ENCODE data around the gene RFX7. TPM values are rescaled to one million over a fixed set of nuclear protein-coding genes. Genes with fewer than 3 reads are reported as not detected.

Gene RFX7
- total RNA-seq, 1 experiment from 2014 or later = 18.1 TPM

DNA sequence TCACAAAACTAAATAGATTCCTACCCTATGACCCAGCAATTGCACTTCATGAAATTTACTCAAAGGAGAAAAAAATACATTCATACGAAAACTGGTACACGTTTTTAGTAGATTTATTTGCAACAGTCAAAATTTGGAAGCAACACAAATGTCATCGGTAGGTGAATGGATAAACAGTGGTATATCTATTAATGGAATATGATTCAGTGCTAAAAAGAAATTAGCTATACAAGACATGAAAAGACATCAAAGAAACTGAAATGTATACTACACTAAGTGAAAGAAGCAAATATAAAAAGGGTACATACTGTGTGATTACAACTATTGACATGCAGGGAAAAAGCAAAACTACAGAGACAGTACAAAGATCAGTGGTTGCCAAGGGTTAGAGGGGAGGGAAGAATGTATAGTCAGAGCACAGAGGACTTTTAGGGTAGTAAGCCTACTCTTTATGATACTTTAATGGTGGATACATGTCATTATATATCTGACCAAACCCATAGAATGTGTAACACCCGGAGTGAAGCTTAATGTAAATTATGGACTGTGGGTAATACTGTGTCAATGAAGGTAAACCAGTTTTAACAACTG is 31.6 kb downstream of the RFX7 start:
- POLR2A ChIA-PET = no interaction called here
- Histone ChIP-seq H4K20me1 (ENCODE audit: insufficient read depth) (no peaks in the 10 kb centered on the region), H3K4me2 (ENCODE audit: low read length) (no peak overlapping the region), H3K36me3 (ENCODE audit: control insufficient read depth in 1 of 2, insufficient read depth in 2 of 2, low read length in 2 of 2) (no peaks in the 10 kb centered on the region), H3K27me3 (ENCODE audit: insufficient read depth, low read length) (no peaks in the 10 kb centered on the region), H2AFZ (ENCODE audit: low read depth, low read length, poor library complexity, severe bottlenecking) (no peak overlapping the region), H3K27ac (ENCODE audit: low read depth, low read length) (no peak overlapping the region), H3K9ac (ENCODE audit: low read length) (no peak overlapping the region), H3K4me3 (replicated peaks in 1 of 2; ENCODE audit: low read depth in 1 of 2, low read length in 2 of 2) (no peak overlapping the region), H3K79me2 (ENCODE audit: insufficient read depth, low read length) (peaks cover 74% of the 10 kb centered on the region), H3K4me1 (ENCODE audit: control insufficient read depth in 1 of 2, insufficient read depth in 2 of 2, low read length in 2 of 2) (no peaks in the 10 kb centered on the region), H3K9me3 (ENCODE audit: control insufficient read depth in 1 of 2, insufficient read depth in 1 of 2, low read depth in 1 of 2, low read length in 2 of 2) (no peaks in the 10 kb centered on the region), H3K9me2 (ENCODE audit: insufficient read depth) (no peaks in the 10 kb centered on the region)
- intact Hi-C loops (cut with micrococcal nuclease) = no loop called here
- RAD21 ChIA-PET (ENCODE audit: low non-redundant PET in 1 of 2, low total read pairs in 2 of 2, uncharacterized antibody in 2 of 2, unreplicated experiment in 2 of 2) = no interaction called here
- TF ChIP-seq TCF7L2 (IDR thresholded peaks at IDR 0.05; ENCODE audit: borderline replicate concordance, extremely low read depth, insufficient read depth, insufficient read length) = no peak
- TF ChIP-seq CTCF (IDR thresholded peaks at IDR 0.05 in 2 of 3, conservative IDR thresholded peaks at IDR 0.05 in 1 of 3; ENCODE audit: borderline replicate concordance in 1 of 3, insufficient read depth in 1 of 3, low read depth in 2 of 3, low read length in 2 of 3) = no peak
- TF ChIP-seq EZH2 (IDR thresholded peaks at IDR 0.05) = no peak
- no peak for TF ChIP-seq EZH2phosphoT487 (IDR thresholded peaks at IDR 0.05; ENCODE audit: borderline replicate concordance)
- no peak for TF ChIP-seq JUND (IDR thresholded peaks at IDR 0.05)
- DNase-seq (ENCODE audit: low read depth, low spot score) = no peak
- no TSS peak for BruUV-seq (replicated peaks)
- ATAC-seq = no peak
- CTCF ChIA-PET = no interaction called here

- Histone ChIP-seq H3K9ac (ENCODE audit: low read length) (no peak overlapping the region), H3K4me1 (ENCODE audit: control insufficient read depth in 1 of 2, insufficient read depth in 2 of 2, low read length in 2 of 2) (no peaks in the 10 kb centered on the region), H3K36me3 (ENCODE audit: control insufficient read depth in 1 of 2, insufficient read depth in 2 of 2, low read length in 2 of 2) (no peaks in the 10 kb centered on the region), H4K20me1 (ENCODE audit: insufficient read depth) (no peaks in the 10 kb centered on the region), H3K4me2 (ENCODE audit: low read length) (no peak overlapping the region), H2AFZ (ENCODE audit: low read depth, low read length, poor library complexity, severe bottlenecking) (no peak overlapping the region), H3K79me2 (ENCODE audit: insufficient read depth, low read length) (peaks cover 75% of the 10 kb centered on the region), H3K4me3 (replicated peaks in 1 of 2; ENCODE audit: low read depth in 1 of 2, low read length in 2 of 2) (no peak overlapping the region), H3K27me3 (ENCODE audit: insufficient read depth, low read length) (no peaks in the 10 kb centered on the region), H3K9me3 (ENCODE audit: control insufficient read depth in 1 of 2, insufficient read depth in 1 of 2, low read depth in 1 of 2, low read length in 2 of 2) (no peaks in the 10 kb centered on the region), H3K9me2 (ENCODE audit: insufficient read depth) (no peaks in the 10 kb centered on the region), H3K27ac (ENCODE audit: low read depth, low read length) (no peak overlapping the region)
- no TSS peak for BruUV-seq (replicated peaks)
- no peak for ATAC-seq
- RAD21 ChIA-PET (ENCODE audit: low non-redundant PET in 1 of 2, low total read pairs in 2 of 2, uncharacterized antibody in 2 of 2, unreplicated experiment in 2 of 2) = no interaction called here
- POLR2A ChIA-PET = no interaction called here
- CTCF ChIA-PET = no interaction called here
- no peak for DNase-seq (ENCODE audit: low read depth, low spot score)
- intact Hi-C loops (cut with micrococcal nuclease) = no loop called here
- TF ChIP-seq, protein P1, sequence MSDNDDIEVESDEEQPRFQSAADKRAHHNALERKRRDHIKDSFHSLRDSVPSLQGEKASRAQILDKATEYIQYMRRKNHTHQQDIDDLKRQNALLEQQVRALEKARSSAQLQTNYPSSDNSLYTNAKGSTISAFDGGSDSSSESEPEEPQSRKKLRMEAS (IDR thresholded peaks at IDR 0.05) = no peak
- TF ChIP-seq ELF1 (IDR thresholded peaks at IDR 0.05; ENCODE audit: borderline replicate concordance, low read depth) (no peak), ZBTB33 (IDR thresholded peaks at IDR 0.05; ENCODE audit: extremely low read depth, insufficient replicate concordance, low read length) (no peak), FOSL1 (IDR thresholded peaks at IDR 0.05; ENCODE audit: low read depth) (no peak), CTCF (IDR thresholded peaks at IDR 0.05 in 2 of 3, conservative IDR thresholded peaks at IDR 0.05 in 1 of 3; ENCODE audit: borderline replicate concordance in 1 of 3, insufficient read depth in 1 of 3, low read depth in 2 of 3, low read length in 2 of 3) (no peak), CEBPB (IDR thresholded peaks at IDR 0.05; ENCODE audit: low read depth) (no peak), JUND (IDR thresholded peaks at IDR 0.05) (no peak), ZNF274 (IDR thresholded peaks at IDR 0.05; ENCODE audit: low read depth, low read length) (no peak)
- TF ChIP-seq, protein P2, sequence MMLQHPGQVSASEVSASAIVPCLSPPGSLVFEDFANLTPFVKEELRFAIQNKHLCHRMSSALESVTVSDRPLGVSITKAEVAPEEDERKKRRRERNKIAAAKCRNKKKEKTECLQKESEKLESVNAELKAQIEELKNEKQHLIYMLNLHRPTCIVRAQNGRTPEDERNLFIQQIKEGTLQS (IDR thresholded peaks at IDR 0.05) = no peak
Observed at GRCh38 chr15:56211064-56211463, 32.6 kb downstream of the RFX7 start.
